H1 (cell line): ENCODE data around the gene GIPC1. TPM values are rescaled to one million over a fixed set of nuclear protein-coding genes. Genes with fewer than 3 reads are reported as not detected.

Experiments used
- CTCF ChIA-PET: fragments of 300-600 bp; sonication (Branson Sonifier 250); formaldehyde crosslinking; loops from one replicate; lab custom pipeline; 2021; ENCODE audit not compliant: partially characterized antibody; lab: Charles Lee
- POLR2A ChIA-PET: fragments of 300-600 bp; sonication (Branson Sonifier 250); formaldehyde crosslinking; loops from one replicate; lab custom pipeline; 2021; ENCODE audit warnings: inconsistent platforms; ENCODE audit not compliant: partially characterized antibody; lab: Charles Lee
- DNase-seq, 2 experiments: peaks; one replicate each; pipeline versions ENCODE4 v3.0.0 to v3.0.0-alpha.2; 2010 to 2022; ENCODE audit warnings: low spot score in 2 of 2, low read depth in 1 of 2, mixed read lengths in 1 of 2
- FAIRE-seq: peaks from 2 replicates; lab custom pipeline; 2011; peaks lifted over from hg19 to GRCh38; lab: Jason Lieb, UNC
- H2AFZ ChIP-seq: 2 replicates; pipeline ENCODE4 v1.8.1; 2012; ENCODE audit warnings: low read length, inconsistent platforms
- H2AK5ac ChIP-seq: 2 replicates; pipeline ENCODE4 v1.6.1; 2013; ENCODE audit warnings: low read depth, low read length
- H2BK120ac ChIP-seq: replicated peaks from 2 replicates; pipeline ENCODE3; 2013; ENCODE audit warnings: low read depth, low read length, inconsistent platforms
- H2BK12ac ChIP-seq: 2 replicates; pipeline ENCODE4 v1.6.1; 2013; ENCODE audit warnings: low read depth, low read length
- H2BK15ac ChIP-seq: 2 replicates; pipeline ENCODE4 v1.6.1; 2013; ENCODE audit warnings: low read length
- H2BK20ac ChIP-seq: 2 replicates; pipeline ENCODE4 v1.6.1; 2013; ENCODE audit warnings: low read length
- H2BK5ac ChIP-seq: 2 replicates; pipeline ENCODE4 v1.6.1; 2013; ENCODE audit warnings: low read depth, low read length
- H3K14ac ChIP-seq: 2 replicates; pipeline ENCODE4 v1.6.1; 2013; ENCODE audit warnings: inconsistent platforms; ENCODE audit not compliant: insufficient read length
- H3K18ac ChIP-seq: 2 replicates; pipeline ENCODE4 v1.6.1; 2013; ENCODE audit warnings: low read length; ENCODE audit errors: extremely low read depth
- H3K23ac ChIP-seq: 2 replicates; pipeline ENCODE4 v1.6.1; 2013; ENCODE audit warnings: inconsistent platforms; ENCODE audit not compliant: insufficient read length
- H3K23me2 ChIP-seq: 2 replicates; pipeline ENCODE4 v1.6.1; 2013; ENCODE audit warnings: low read depth, low read length
- H3K27ac ChIP-seq: 2 replicates; pipeline ENCODE4 v1.6.1; 2011; ENCODE audit warnings: low read depth, low read length, inconsistent platforms
- H3K27me3 ChIP-seq, 4 experiments: replicated peaks in 1 of 4; 1 replicate in 1 of 4; 2 replicates in 3 of 4; pipeline versions ENCODE4 v1.6.1 to v1.8.1; 2011 to 2013; ENCODE audit warnings: low read length in 3 of 4, mild to moderate bottlenecking in 3 of 4, inconsistent platforms in 2 of 4, mixed read lengths in 2 of 4, moderate library complexity in 1 of 4; ENCODE audit not compliant: control insufficient read depth in 3 of 4, insufficient read depth in 3 of 4; ENCODE audit errors: extremely low read depth in 1 of 4
- H3K36me3 ChIP-seq, 4 experiments: 2 replicates each; pipeline versions ENCODE4 v1.6.1 to v1.8.1; 2011 to 2013; ENCODE audit warnings: mild to moderate bottlenecking in 4 of 4, low read length in 3 of 4, moderate library complexity in 2 of 4, control low read depth in 1 of 4, inconsistent platforms in 1 of 4; ENCODE audit not compliant: insufficient read depth in 4 of 4, control insufficient read depth in 2 of 4
- H3K4ac ChIP-seq: replicated peaks from 2 replicates; pipeline ENCODE3; 2013; ENCODE audit warnings: low read length, low read depth, mixed read lengths, inconsistent platforms; ENCODE audit not compliant: insufficient read length
- H3K4me1 ChIP-seq, 4 experiments: replicated peaks in 1 of 4; 1 replicate in 1 of 4; 2 replicates in 3 of 4; pipeline versions ENCODE4 v1.6.1 to v1.8.1; 2011 to 2013; ENCODE audit warnings: low read length in 3 of 4, inconsistent platforms in 2 of 4, mixed read lengths in 1 of 4; ENCODE audit not compliant: insufficient read depth in 4 of 4, control insufficient read depth in 3 of 4
- H3K4me2 ChIP-seq, 2 experiments: 2 replicates each; pipeline versions ENCODE4 v1.6.1 to v1.8.1; 2011 to 2013; ENCODE audit warnings: low read depth in 2 of 2, low read length in 2 of 2, control low read depth in 1 of 2, inconsistent platforms in 1 of 2, mild to moderate bottlenecking in 1 of 2; ENCODE audit not compliant: insufficient read depth in 1 of 2
- H3K4me3 ChIP-seq, 4 experiments: fragments of 200-600, 300-600 bp in 1 of 4; sonication (generic), shearing (Covaris generic), sonication (Bioruptor Twin) in 1 of 4; 2 replicates each; pipeline versions ENCODE4 v1.5.1 to v1.8.1; 2011 to 2016; ENCODE audit warnings: low read length in 4 of 4, low read depth in 3 of 4, control low read depth in 2 of 4, inconsistent platforms in 2 of 4, mild to moderate bottlenecking in 2 of 4, mixed read lengths in 1 of 4, moderate library complexity in 1 of 4; ENCODE audit not compliant: insufficient read depth in 2 of 4; ENCODE audit errors: extremely low read depth in 1 of 4
- H3K56ac ChIP-seq: replicated peaks from 2 replicates; pipeline ENCODE3; 2013; ENCODE audit warnings: low read depth, mild to moderate bottlenecking, mixed read lengths, low read length, inconsistent platforms; ENCODE audit not compliant: insufficient read length
- H3K79me1 ChIP-seq: 2 replicates; pipeline ENCODE4 v1.6.1; 2013; ENCODE audit warnings: low read depth, low read length, control low read depth
- H3K79me2 ChIP-seq, 2 experiments: 2 replicates each; pipeline versions ENCODE4 v1.6.1 to v1.8.1; 2012 to 2013; ENCODE audit warnings: low read length in 2 of 2, mild to moderate bottlenecking in 2 of 2, inconsistent platforms in 1 of 2; ENCODE audit not compliant: insufficient read depth in 2 of 2, control insufficient read depth in 1 of 2
- H3K9ac ChIP-seq, 4 experiments: replicated peaks in 1 of 4; 1 replicate in 1 of 4; 2 replicates in 3 of 4; pipeline versions ENCODE4 v1.6.1 to v1.8.1; 2011 to 2013; ENCODE audit warnings: low read depth in 3 of 4, low read length in 3 of 4, control low read depth in 2 of 4, mild to moderate bottlenecking in 2 of 4, moderate library complexity in 2 of 4, inconsistent platforms in 1 of 4; ENCODE audit errors: extremely low read depth in 1 of 4
- H3K9me3 ChIP-seq, 2 experiments: 2 replicates each; pipeline versions ENCODE4 v1.6.1 to v1.8.1; 2012 to 2013; ENCODE audit warnings: mild to moderate bottlenecking in 2 of 2, moderate library complexity in 2 of 2, control low read depth in 1 of 2, inconsistent platforms in 1 of 2, low read depth in 1 of 2, low read length in 1 of 2, mixed read lengths in 1 of 2; ENCODE audit not compliant: insufficient read depth in 2 of 2
- H4K20me1 ChIP-seq, 2 experiments: replicated peaks in 1 of 2; 2 replicates each; pipeline versions ENCODE3 to v1.8.1; 2011 to 2013; ENCODE audit warnings: inconsistent platforms in 2 of 2, low read length in 2 of 2, mild to moderate bottlenecking in 1 of 2; ENCODE audit not compliant: insufficient read depth in 2 of 2, control insufficient read depth in 1 of 2
- H4K5ac ChIP-seq: 2 replicates; pipeline ENCODE4 v1.6.1; 2013; ENCODE audit warnings: low read length, low read depth, mixed read lengths, inconsistent platforms; ENCODE audit not compliant: insufficient read length
- H4K8ac ChIP-seq: 2 replicates; pipeline ENCODE4 v1.8.0; 2013; ENCODE audit warnings: mild to moderate bottlenecking, moderate library complexity, low read length, inconsistent platforms; ENCODE audit not compliant: insufficient read depth; ENCODE audit errors: extremely low read depth
- H4K91ac ChIP-seq: replicated peaks from 2 replicates; pipeline ENCODE3; 2013; ENCODE audit warnings: low read length, mixed read lengths, inconsistent platforms; ENCODE audit not compliant: insufficient read length
- CTBP2 ChIP-seq: IDR thresholded peaks from 2 replicates; pipeline ENCODE4 v1.7.0; 2011; ENCODE audit warnings: borderline replicate concordance, mild to moderate bottlenecking, moderate library complexity, mixed read lengths, low read length; ENCODE audit not compliant: insufficient read depth, insufficient read length
- POLR2AphosphoS5 ChIP-seq: IDR thresholded peaks from 2 replicates; pipeline ENCODE4 v1.6.1; 2011; ENCODE audit warnings: low read depth, low read length
- WGBS, 2 experiments: shearing (Covaris generic) in 1 of 2; methylation state at CpG; one replicate each; pipeline versions ENCODE4 v1.1.6 to v1.1.7; 2013 to 2015; ENCODE audit warnings: low lambda C conversion rate in 2 of 2, mixed read lengths in 2 of 2, inconsistent platforms in 1 of 2, low coverage in 1 of 2, missing lambda C conversion rate in 1 of 2; ENCODE audit not compliant: insufficient replicate concordance in 2 of 2, insufficient coverage in 1 of 2, insufficient read length in 1 of 2; ENCODE audit errors: extremely low coverage in 1 of 2, missing lambda C conversion rate in 1 of 2; 5-methylcytosine and 5-hydroxymethylcytosine counted together
- polyA plus RNA-seq, 7 experiments: library from polyadenylated mRNA; depleted of rRNA in 3 of 7; stranded (reverse) in 5 of 7; unstranded in 2 of 7; fragments of >200 nt in 5 of 7; fragments of 200-250 nt in 2 of 7; gene quantifications; 1 replicate in 5 of 7; 2 replicates in 1 of 7; 4 replicates in 1 of 7; pipeline versions ENCODE4 v1.2.1 to v1.2.3, GENCODE V29; 2011 to 2013; ENCODE audit warnings: missing spikeins in 2 of 7, mixed read lengths in 2 of 7
- total RNA-seq: library from RNA; stranded (reverse); fragmentation: NEBNext Ultra II Directional; extraction: Animal tissue kit (Norgen Biotek cat#: 25700); gene quantifications from 2 replicates; pipeline ENCODE4 v1.2.1, GENCODE V29; 2021

GIPC1 gene
- total and polyA plus RNA-seq, 2 of the 8 experiments (the other 6 are each of a cell fraction or from before 2014, with no cell fraction given), result 65.6 to 72.0 TPM

- Histone ChIP-seq H2BK15ac (no peak overlapping the region), H3K4ac (no peak overlapping the region), H2BK20ac (no peak overlapping the region), H3K9me3 (no peaks in the 10 kb centered on the region), H3K79me2 (peaks cover 7 to 24% of the 10 kb centered on the region in 2 experiments; a peak in 3 of 4 replicates), H3K27ac (no peak overlapping the region), H4K91ac (no peak overlapping the region), H2BK120ac (no peak overlapping the region), H2BK5ac (no peak overlapping the region), H3K23me2 (peaks cover 3% of the 10 kb centered on the region; the same call in 1 of the 2 replicates), H3K27me3 (no peaks in the 10 kb centered on the region), H4K8ac (no peak overlapping the region; the same call in 1 of the 2 replicates), H2AFZ (no peak overlapping the region), H2BK12ac (no peak overlapping the region), H3K9ac (no peak overlapping the region), H3K4me2 (no peak overlapping the region), H4K20me1 (peaks cover 7 to 24% of the 10 kb centered on the region in 2 experiments), H3K14ac (no peak overlapping the region), H2AK5ac (no peak overlapping the region), H3K4me1 (peaks cover 0 to 8% (median 4%) of the 10 kb centered on the region in 4 experiments; a peak in 3 of 7 replicates), H3K4me3 (no peak overlapping the region), H3K36me3 (peaks cover 10 to 28% (median 17%) of the 10 kb centered on the region in 4 experiments), H4K5ac (no peak overlapping the region), H3K56ac (no peak overlapping the region), H3K79me1 (peaks cover 14% of the 10 kb centered on the region), H3K23ac (no peak overlapping the region), H3K18ac (no peak overlapping the region)
- ChIA-PET CTCF (interaction anchor here (1.0 to 2.1 kb wide), 2 partner anchors 10 to 42 kb away, joined by 3 to 14 read pairs; no protein-coding TSS in a partner anchor), POLR2A (interaction anchor here (1.2 to 2.4 kb wide), 3 partner anchors 9 to 21 kb away, joined by 4 to 10 read pairs (median 5); no protein-coding TSS in a partner anchor)
- WGBS, 2 experiments, result 96% methylated on average over 8 of the region's 8 CpGs; no CpG with 5 or more reads in 1 of the 2 experiments
- DNase-seq (no peak), FAIRE-seq (no peak)
- TF ChIP-seq CTBP2, result no peak
- peak; percentile 20; the same call in 1 of the 2 replicates for TF ChIP-seq POLR2AphosphoS5
Measured at GRCh38 chr19:14514215-14514863, 18.4 kb upstream of the GIPC1 start.
